ENCODE data around the gene THSD7A. TPM values are rescaled to one million over a fixed set of nuclear protein-coding genes. Genes with fewer than 3 reads are reported as not detected.

THSD7A gene
- total and polyA plus RNA-seq, 2 of the 13 experiments (the other 11 are each of a cell fraction or from before 2014, with no cell fraction given), result 0.01 to 0.07 TPM

- in situ Hi-C loops (cut with HindIII; ENCODE audit: extremely low pct_ligation_motif_present, low pct_unique_long_range_greater_than_20kb), result no loop called here
- H3K79me2 ChIP-seq (ENCODE audit: insufficient read depth, low read length), result no peaks in the 10 kb centered on the region
- 50% methylated on average over 2 of the region's 2 CpGs for WGBS (ENCODE audit: low lambda C conversion rate)
Observed at GRCh38 chr7:11332865-11333228, 499.2 kb downstream of the THSD7A start.

GRCh38 chr7:11332186-11332864, 499.7 kb downstream of the THSD7A start:
- H3K27ac ChIP-seq (ENCODE audit: extremely low read length, insufficient read depth, low read length), result no peak overlapping the region
- no peak overlapping the region for H3K4me3 ChIP-seq (replicated peaks in 1 of 3; ENCODE audit: insufficient read depth in 1 of 3, low read depth in 2 of 3, low read length in 3 of 3)
- no peaks in the 10 kb centered on the region for H4K20me1 ChIP-seq (ENCODE audit: insufficient read depth, low read length)
- FAIRE-seq (no peak), ATAC-seq (no peak), DNase-seq (ENCODE audit: low spot score) (no peak)
- no peak overlapping the region for H2AFZ ChIP-seq (ENCODE audit: low read length)
- CTCF ChIA-PET (ENCODE audit: low intra/inter-chr PET ratio, low total read pairs), result no interaction called here
- WGBS (ENCODE audit: low lambda C conversion rate), result 32% methylated on average over 4 of the region's 4 CpGs
- in situ Hi-C loops (cut with HindIII; ENCODE audit: extremely low pct_ligation_motif_present, low pct_unique_long_range_greater_than_20kb) (no loop called here), intact Hi-C loops (cut with micrococcal nuclease; ENCODE audit: unreplicated experiment) (no loop called here)
- no TSS peak for BruUV-seq (replicated peaks)
- H3K4me2 ChIP-seq (ENCODE audit: low read depth, low read length), result no peak overlapping the region
- POLR2A ChIA-PET, result no interaction called here
- H3K36me3 ChIP-seq (replicated peaks in 1 of 2; ENCODE audit: control insufficient read depth in 1 of 2, insufficient read depth in 2 of 2, low read length in 2 of 2), result no peaks in the 10 kb centered on the region; a peak in 1 of 5 replicates
- no peaks in the 10 kb centered on the region for H3K4me1 ChIP-seq (ENCODE audit: insufficient read depth, low read length)
- H3K79me2 ChIP-seq (ENCODE audit: insufficient read depth, low read length), result no peaks in the 10 kb centered on the region
- H3K9me3 ChIP-seq (ENCODE audit: low read length), result no peaks in the 10 kb centered on the region
- H3K9ac ChIP-seq (ENCODE audit: insufficient read depth, low read depth, low read length), result no peak overlapping the region
- H3K27me3 ChIP-seq (ENCODE audit: control insufficient read depth in 1 of 2, insufficient read depth in 2 of 2, low read length in 2 of 2), result no peaks in the 10 kb centered on the region
- TF ChIP-seq MTA1 (CRISPR knock-in tag; IDR thresholded peaks at IDR 0.05; ENCODE audit: borderline replicate concordance) (no peak), ZBTB2 (CRISPR knock-in tag; IDR thresholded peaks at IDR 0.05; ENCODE audit: low read depth) (no peak), ATRX (CRISPR knock-in tag; IDR thresholded peaks at IDR 0.05; ENCODE audit: borderline replicate concordance) (no peak), MBD4 (IDR thresholded peaks at IDR 0.05; ENCODE audit: borderline replicate concordance, low read length) (no peak), FOXA3 (CRISPR knock-in tag; IDR thresholded peaks at IDR 0.05) (no peak), MIER2 (CRISPR knock-in tag; IDR thresholded peaks at IDR 0.05) (no peak), ZNF670 (CRISPR knock-in tag; IDR thresholded peaks at IDR 0.05; ENCODE audit: borderline replicate concordance) (no peak), RBFOX2 (IDR thresholded peaks at IDR 0.05; ENCODE audit: low read depth, low read length) (no peak), SMAD3 (CRISPR knock-in tag; IDR thresholded peaks at IDR 0.05) (no peak), PTBP1 (IDR thresholded peaks at IDR 0.05; ENCODE audit: low read depth, low read length, poor library complexity, severe bottlenecking) (no peak), ZFP91 (CRISPR knock-in tag; IDR thresholded peaks at IDR 0.05; ENCODE audit: borderline replicate concordance) (no peak), TBL1XR1 (IDR thresholded peaks at IDR 0.05; ENCODE audit: borderline replicate concordance, low read length, partially characterized antibody) (no peak), ZC3H4 (CRISPR knock-in tag; IDR thresholded peaks at IDR 0.05; ENCODE audit: borderline replicate concordance) (no peak)

More at GRCh38 chr7:11332865-11333228, 499.2 kb downstream of the THSD7A start:
- no TSS peak for BruUV-seq (replicated peaks)
- H3K36me3 ChIP-seq (replicated peaks in 1 of 2; ENCODE audit: control insufficient read depth in 1 of 2, insufficient read depth in 2 of 2, low read length in 2 of 2), result no peaks in the 10 kb centered on the region; a peak in 1 of 5 replicates
- no peak overlapping the region for H3K9ac ChIP-seq (ENCODE audit: insufficient read depth, low read depth, low read length)
- no peaks in the 10 kb centered on the region for H3K9me3 ChIP-seq (ENCODE audit: low read length)
- no peak overlapping the region for H3K4me2 ChIP-seq (ENCODE audit: low read depth, low read length)
- no peak overlapping the region for H3K27ac ChIP-seq (ENCODE audit: extremely low read length, insufficient read depth, low read length)
- H3K4me3 ChIP-seq (replicated peaks in 1 of 3; ENCODE audit: insufficient read depth in 1 of 3, low read depth in 2 of 3, low read length in 3 of 3), result no peak overlapping the region
- FAIRE-seq (no peak), DNase-seq (ENCODE audit: low spot score) (no peak), ATAC-seq (no peak)
- H4K20me1 ChIP-seq (ENCODE audit: insufficient read depth, low read length), result no peaks in the 10 kb centered on the region
- no peaks in the 10 kb centered on the region for H3K4me1 ChIP-seq (ENCODE audit: insufficient read depth, low read length)
- no peak for TF ChIP-seq SOX5 (CRISPR knock-in tag; IDR thresholded peaks at IDR 0.05; ENCODE audit: borderline replicate concordance)
- TF ChIP-seq JUND (CRISPR knock-in tag; IDR thresholded peaks at IDR 0.05), result no peak
- no peak for TF ChIP-seq SUZ12 (IDR thresholded peaks at IDR 0.05; ENCODE audit: low read depth, low read length)
- no peak for TF ChIP-seq ZNF12 (CRISPR knock-in tag; IDR thresholded peaks at IDR 0.05)
- TF ChIP-seq XRCC5 (optimal IDR thresholded peaks at IDR 0.05; ENCODE audit: low read length), result no peak
- no peak for TF ChIP-seq DNMT3B (CRISPR knock-in tag; conservative IDR thresholded peaks at IDR 0.05)
- TF ChIP-seq KDM2A (CRISPR knock-in tag; IDR thresholded peaks at IDR 0.05; ENCODE audit: borderline replicate concordance, low read depth), result no peak
- no peak for TF ChIP-seq ZNF598 (CRISPR knock-in tag; IDR thresholded peaks at IDR 0.05; ENCODE audit: borderline replicate concordance)
- no peak for TF ChIP-seq NFE2L2 (IDR thresholded peaks at IDR 0.05; ENCODE audit: low read length)
- TF ChIP-seq TEAD3 (CRISPR knock-in tag; optimal IDR thresholded peaks at IDR 0.05; ENCODE audit: borderline replicate concordance), result no peak
- intact Hi-C loops (cut with micrococcal nuclease; ENCODE audit: unreplicated experiment), result no loop called here
- no peak overlapping the region for H2AFZ ChIP-seq (ENCODE audit: low read length)
- no peaks in the 10 kb centered on the region for H3K27me3 ChIP-seq (ENCODE audit: control insufficient read depth in 1 of 2, insufficient read depth in 2 of 2, low read length in 2 of 2)
- ChIA-PET CTCF (ENCODE audit: low intra/inter-chr PET ratio, low total read pairs) (no interaction called here), POLR2A (no interaction called here)
